Measurements from ENCODE around the gene MYO9A.

Gene MYO9A

DNA sequence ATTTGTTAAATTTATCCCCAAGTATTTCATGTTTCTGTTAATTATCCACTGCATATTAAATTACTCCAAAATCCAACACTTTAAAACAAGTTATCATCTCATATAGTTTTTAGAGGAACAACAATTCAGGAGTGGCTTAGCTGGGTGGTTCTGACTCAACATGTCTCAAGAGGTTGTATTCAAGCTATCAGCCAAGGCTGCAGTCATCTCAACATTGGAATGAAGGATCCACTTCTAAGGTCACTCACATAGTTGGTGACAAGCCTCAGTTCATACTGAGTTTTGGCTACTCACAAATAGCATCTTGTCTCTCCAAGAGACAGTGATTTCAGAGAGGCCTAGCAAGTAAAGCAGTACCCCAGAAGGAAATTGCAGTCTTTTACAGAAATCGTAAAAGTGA lies 172.9 kb downstream of the MYO9A start:
- Histone ChIP-seq H3K36me3 (ENCODE audit: insufficient read depth, low read length) (no peaks in the 10 kb centered on the region), H3K4me3 (ENCODE audit: low read length) (no peak overlapping the region), H3K9ac (ENCODE audit: low read depth, low read length) (no peak overlapping the region), H3K4me1 (ENCODE audit: insufficient read depth, low read length) (no peaks in the 10 kb centered on the region), H3K27ac (ENCODE audit: low read depth, low read length) (no peak overlapping the region), H3K9me3 (ENCODE audit: insufficient read depth, low read depth, low read length) (no peaks in the 10 kb centered on the region), H3K27me3 (ENCODE audit: insufficient read depth, low read length) (no peaks in the 10 kb centered on the region)
- 89% methylated on average over 1 of the region's 1 CpG for WGBS

DNA sequence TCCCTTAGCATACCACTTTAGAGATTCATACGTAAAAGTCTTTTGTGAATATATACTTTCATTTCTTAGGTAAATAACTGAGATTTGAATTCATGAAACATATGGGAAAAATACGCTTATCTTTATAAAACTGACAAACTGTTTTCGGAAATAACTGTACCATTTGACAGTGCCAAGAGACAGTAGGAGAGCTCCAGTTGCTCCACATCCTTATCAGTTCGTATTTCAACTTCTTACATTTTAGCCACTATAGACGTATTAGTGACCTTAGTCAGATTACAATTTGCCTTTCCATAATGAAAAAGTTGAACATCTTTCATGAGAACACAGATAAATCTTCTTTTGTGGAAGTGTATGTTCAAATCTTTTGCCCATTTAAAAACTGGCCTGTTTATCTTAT lies 174.1 kb downstream of the MYO9A start:
- Histone ChIP-seq H3K9ac (ENCODE audit: low read depth, low read length) (no peak overlapping the region), H3K27ac (ENCODE audit: low read depth, low read length) (no peak overlapping the region), H3K36me3 (ENCODE audit: insufficient read depth, low read length) (no peaks in the 10 kb centered on the region), H3K27me3 (ENCODE audit: insufficient read depth, low read length) (no peaks in the 10 kb centered on the region), H3K4me1 (ENCODE audit: insufficient read depth, low read length) (no peaks in the 10 kb centered on the region), H3K9me3 (ENCODE audit: insufficient read depth, low read depth, low read length) (no peaks in the 10 kb centered on the region), H3K4me3 (ENCODE audit: low read length) (no peak overlapping the region)
- WGBS: 93% methylated on average over 4 of the region's 5 CpGs

DNA sequence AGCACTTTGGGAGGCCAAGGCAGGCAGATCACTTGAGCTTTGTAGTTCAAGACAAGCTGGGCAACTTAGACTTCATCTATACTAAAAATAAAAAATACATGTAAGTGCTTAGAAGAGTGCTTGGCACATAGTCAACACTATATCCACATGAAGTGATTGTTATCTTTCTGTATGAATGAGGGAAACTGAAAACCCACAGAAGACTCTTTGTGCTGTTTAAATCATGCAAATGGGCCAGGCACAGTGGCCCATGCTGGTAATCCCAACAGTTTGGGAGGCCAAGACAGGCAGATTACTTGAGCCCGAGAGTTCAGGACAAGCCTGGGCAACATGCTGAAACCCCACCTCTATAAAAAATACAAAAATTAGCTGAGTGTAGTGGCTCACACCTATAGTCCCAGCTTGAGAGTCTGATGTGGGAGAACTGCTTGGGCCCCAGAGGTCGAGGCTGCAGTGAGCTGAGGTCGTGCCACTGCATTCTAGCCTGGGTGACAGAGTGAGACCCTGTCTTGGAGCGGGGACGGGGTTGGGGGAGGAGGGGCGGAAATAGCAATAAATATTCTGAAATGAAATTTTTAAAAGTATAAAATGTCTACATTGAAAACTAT lies 177.9 kb downstream of the MYO9A start:
- Histone ChIP-seq H3K9me3 (ENCODE audit: insufficient read depth, low read depth, low read length) (no peaks in the 10 kb centered on the region), H3K36me3 (ENCODE audit: insufficient read depth, low read length) (no peaks in the 10 kb centered on the region), H3K27me3 (ENCODE audit: insufficient read depth, low read length) (no peaks in the 10 kb centered on the region), H3K4me3 (ENCODE audit: low read length) (no peak overlapping the region), H3K4me1 (ENCODE audit: insufficient read depth, low read length) (no peaks in the 10 kb centered on the region), H3K9ac (ENCODE audit: low read depth, low read length) (no peak overlapping the region), H3K27ac (ENCODE audit: low read depth, low read length) (no peak overlapping the region)
- WGBS: 93% methylated on average over 4 of the region's 6 CpGs

DNA sequence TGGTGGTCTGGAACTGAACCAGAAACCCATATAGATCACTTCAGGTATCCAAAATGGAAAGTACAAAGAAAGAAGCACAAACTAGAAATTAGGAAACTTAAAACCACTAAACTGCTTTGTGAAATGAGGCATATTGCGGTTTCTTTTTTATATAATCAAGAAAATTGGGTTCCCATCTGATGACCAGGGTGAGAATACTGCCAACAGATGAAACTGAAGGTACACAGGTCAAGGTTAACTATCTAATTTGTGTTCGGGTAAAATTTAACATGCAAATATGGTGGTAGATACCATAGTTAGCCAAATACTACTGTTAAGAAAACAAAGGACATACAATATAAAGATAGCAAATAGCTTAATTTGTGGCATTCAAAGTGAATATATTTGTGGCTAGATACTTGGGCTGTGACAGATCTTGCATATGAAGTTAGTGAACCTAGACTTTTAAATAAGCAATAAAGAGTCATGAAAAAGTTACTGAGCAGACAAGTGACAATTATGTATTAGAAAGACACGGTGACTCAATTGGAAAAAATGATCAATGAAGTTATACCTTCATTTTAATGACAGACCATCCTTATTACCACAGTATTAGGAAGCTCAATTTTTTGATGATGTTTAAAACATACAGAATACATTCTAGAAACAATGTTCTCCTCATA lies 180.2 kb downstream of the MYO9A start:
- H3K9ac ChIP-seq (ENCODE audit: low read depth, low read length): no peak overlapping the region
- H3K27ac ChIP-seq (ENCODE audit: low read depth, low read length): no peak overlapping the region
- WGBS: 96% methylated on average over 3 of the region's 3 CpGs
- H3K9me3 ChIP-seq (ENCODE audit: insufficient read depth, low read depth, low read length): no peaks in the 10 kb centered on the region
- no peaks in the 10 kb centered on the region for H3K27me3 ChIP-seq (ENCODE audit: insufficient read depth, low read length)
- no peaks in the 10 kb centered on the region for H3K4me1 ChIP-seq (ENCODE audit: insufficient read depth, low read length)
- no peak overlapping the region for H3K4me3 ChIP-seq (ENCODE audit: low read length)
- H3K36me3 ChIP-seq (ENCODE audit: insufficient read depth, low read length): peaks cover 13% of the 10 kb centered on the region; the same call in 1 of the 2 replicates

DNA sequence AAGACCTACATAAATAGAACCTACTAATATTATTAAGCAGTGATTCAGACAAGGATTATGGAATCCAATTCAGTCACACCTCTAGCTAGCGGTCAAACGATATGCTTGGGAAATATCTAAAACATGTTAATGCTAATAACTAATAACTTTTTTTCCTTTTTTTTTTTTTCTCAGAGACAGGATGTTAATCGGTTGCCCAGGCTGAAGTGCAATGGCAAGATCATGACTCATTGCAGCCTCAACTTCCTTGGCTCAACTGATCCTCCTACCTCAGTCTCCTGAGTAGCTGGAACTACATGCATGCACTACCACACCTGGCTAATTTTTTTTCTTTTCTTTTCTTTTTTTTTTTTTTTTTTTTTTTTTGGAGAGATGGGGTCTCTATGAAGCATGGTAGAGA lies 183.5 kb downstream of the MYO9A start:
- no peaks in the 10 kb centered on the region for H3K27me3 ChIP-seq (ENCODE audit: insufficient read depth, low read length)
- WGBS: 50% methylated on average over 2 of the region's 3 CpGs
- H3K27ac ChIP-seq (ENCODE audit: low read depth, low read length): no peak overlapping the region
- H3K36me3 ChIP-seq (ENCODE audit: insufficient read depth, low read length): peaks cover 33% of the 10 kb centered on the region; the same call in 1 of the 2 replicates
- peaks cover 3% of the 10 kb centered on the region; the same call in 1 of the 2 replicates for H3K9me3 ChIP-seq (ENCODE audit: insufficient read depth, low read depth, low read length)
- H3K4me3 ChIP-seq (ENCODE audit: low read length): no peak overlapping the region
- H3K9ac ChIP-seq (ENCODE audit: low read depth, low read length): no peak overlapping the region
- no peaks in the 10 kb centered on the region for H3K4me1 ChIP-seq (ENCODE audit: insufficient read depth, low read length)

DNA sequence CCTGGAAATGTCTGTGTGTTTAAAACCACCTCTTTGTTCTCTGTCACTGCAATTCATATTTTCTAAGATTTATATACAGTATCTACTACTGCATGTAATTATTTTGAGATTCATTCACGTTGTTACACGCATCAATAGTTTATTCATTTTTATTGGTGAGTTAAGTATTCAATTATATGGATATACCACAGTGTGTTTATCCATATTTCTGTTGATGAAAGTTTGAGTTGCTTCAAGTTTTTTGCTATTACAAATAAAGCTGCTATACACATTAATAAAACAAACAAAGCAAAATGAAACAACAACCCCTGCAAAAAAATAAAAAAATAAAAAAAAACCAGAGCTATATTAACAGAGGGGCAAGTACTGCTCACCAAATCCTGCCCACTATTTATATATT lies 185.3 kb downstream of the MYO9A start:
- H3K9ac ChIP-seq (ENCODE audit: low read depth, low read length): no peak overlapping the region

DNA sequence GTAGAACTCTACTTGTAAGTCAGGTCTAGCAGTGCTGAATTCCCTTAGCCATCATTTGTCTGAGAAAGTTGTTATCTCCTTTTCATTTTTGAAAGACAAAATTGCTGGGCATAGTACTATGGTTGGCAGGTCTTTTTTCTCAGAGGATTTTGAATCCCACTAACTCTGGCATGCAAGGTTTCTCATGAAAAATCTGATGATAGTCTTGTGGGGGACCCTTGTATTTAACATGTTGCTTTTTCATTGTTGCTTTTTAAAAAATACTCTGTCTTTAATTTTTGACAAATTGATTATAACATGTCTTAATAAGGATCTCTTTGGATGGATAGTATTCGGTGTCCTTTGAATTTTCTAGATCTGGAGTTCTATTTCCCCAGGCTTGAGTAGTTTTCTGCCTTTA lies 186.7 kb downstream of the MYO9A start:
- Histone ChIP-seq H3K4me3 (ENCODE audit: low read length) (no peak overlapping the region), H3K9ac (ENCODE audit: low read depth, low read length) (no peak overlapping the region), H3K9me3 (ENCODE audit: insufficient read depth, low read depth, low read length) (peaks cover 3% of the 10 kb centered on the region; the same call in 1 of the 2 replicates), H3K4me1 (ENCODE audit: insufficient read depth, low read length) (no peaks in the 10 kb centered on the region), H3K27ac (ENCODE audit: low read depth, low read length) (no peak overlapping the region), H3K27me3 (ENCODE audit: insufficient read depth, low read length) (no peaks in the 10 kb centered on the region), H3K36me3 (ENCODE audit: insufficient read depth, low read length) (peaks cover 33% of the 10 kb centered on the region; the same call in 1 of the 2 replicates)
- 100% methylated on average over 1 of the region's 1 CpG for WGBS

More for the DNA sequence above, 185.3 kb downstream of the MYO9A start:
- peaks cover 3% of the 10 kb centered on the region; the same call in 1 of the 2 replicates for H3K9me3 ChIP-seq (ENCODE audit: insufficient read depth, low read depth, low read length)
- H3K36me3 ChIP-seq (ENCODE audit: insufficient read depth, low read length): peaks cover 33% of the 10 kb centered on the region; the same call in 1 of the 2 replicates
- no peak overlapping the region for H3K27ac ChIP-seq (ENCODE audit: low read depth, low read length)
- H3K4me1 ChIP-seq (ENCODE audit: insufficient read depth, low read length): no peaks in the 10 kb centered on the region
- WGBS: no CpG with 5 or more reads among the region's 2 CpGs
- no peak overlapping the region for H3K4me3 ChIP-seq (ENCODE audit: low read length)
- H3K27me3 ChIP-seq (ENCODE audit: insufficient read depth, low read length): no peaks in the 10 kb centered on the region

DNA sequence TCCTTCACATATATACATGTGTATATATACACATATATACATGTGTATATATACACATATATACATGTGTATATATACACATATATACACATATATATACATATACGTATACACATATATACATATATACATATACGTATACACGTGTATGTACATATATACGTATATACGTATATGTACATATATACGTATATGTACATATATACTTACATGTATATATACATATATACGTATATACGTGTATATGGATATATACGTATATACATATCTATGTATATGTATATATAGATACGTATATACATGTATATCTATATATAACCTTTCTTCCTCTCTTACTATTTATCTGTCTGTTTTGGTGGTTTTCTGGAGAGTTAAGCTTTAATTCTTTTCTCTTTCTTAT lies 192.8 kb downstream of the MYO9A start:
- Histone ChIP-seq H3K27me3 (ENCODE audit: insufficient read depth, low read length) (no peaks in the 10 kb centered on the region), H3K4me3 (ENCODE audit: low read length) (no peak overlapping the region), H3K36me3 (ENCODE audit: insufficient read depth, low read length) (no peaks in the 10 kb centered on the region), H3K9me3 (ENCODE audit: insufficient read depth, low read depth, low read length) (no peaks in the 10 kb centered on the region), H3K9ac (ENCODE audit: low read depth, low read length) (no peak overlapping the region), H3K27ac (ENCODE audit: low read depth, low read length) (no peak overlapping the region), H3K4me1 (ENCODE audit: insufficient read depth, low read length) (no peaks in the 10 kb centered on the region)
- no CpG with 5 or more reads among the region's 10 CpGs for WGBS

DNA sequence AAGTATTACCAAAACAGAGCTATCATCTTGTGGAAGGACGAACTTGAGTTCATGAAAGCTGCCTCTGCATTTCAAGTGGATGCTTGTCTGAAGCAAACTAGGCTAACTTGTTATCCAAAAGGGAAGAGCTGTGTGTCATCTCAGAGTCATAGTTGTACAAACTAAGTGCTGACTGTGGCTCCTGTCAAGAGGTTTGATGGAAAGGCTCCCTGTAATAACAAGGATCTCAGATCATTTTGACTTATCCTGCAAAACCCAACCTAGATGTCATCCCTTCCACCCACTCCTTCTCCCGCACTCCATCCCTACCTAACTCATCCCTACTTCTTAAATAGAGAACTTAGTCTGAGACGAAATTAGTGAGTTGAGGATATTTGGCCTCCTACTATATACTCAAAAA lies 196.8 kb downstream of the MYO9A start:
- WGBS: 81% methylated on average over 2 of the region's 3 CpGs
- no peaks in the 10 kb centered on the region for H3K9me3 ChIP-seq (ENCODE audit: insufficient read depth, low read depth, low read length)
- 0 out of 2 replicates have a peak, but pooled peaks cover 6% of the 10 kb centered on the region for H3K4me1 ChIP-seq (ENCODE audit: insufficient read depth, low read length)
- H3K27me3 ChIP-seq (ENCODE audit: insufficient read depth, low read length): no peaks in the 10 kb centered on the region
- no peaks in the 10 kb centered on the region for H3K36me3 ChIP-seq (ENCODE audit: insufficient read depth, low read length)
- no peak overlapping the region for H3K4me3 ChIP-seq (ENCODE audit: low read length)
- H3K27ac ChIP-seq (ENCODE audit: low read depth, low read length): no peak overlapping the region
- H3K9ac ChIP-seq (ENCODE audit: low read depth, low read length): no peak overlapping the region

DNA sequence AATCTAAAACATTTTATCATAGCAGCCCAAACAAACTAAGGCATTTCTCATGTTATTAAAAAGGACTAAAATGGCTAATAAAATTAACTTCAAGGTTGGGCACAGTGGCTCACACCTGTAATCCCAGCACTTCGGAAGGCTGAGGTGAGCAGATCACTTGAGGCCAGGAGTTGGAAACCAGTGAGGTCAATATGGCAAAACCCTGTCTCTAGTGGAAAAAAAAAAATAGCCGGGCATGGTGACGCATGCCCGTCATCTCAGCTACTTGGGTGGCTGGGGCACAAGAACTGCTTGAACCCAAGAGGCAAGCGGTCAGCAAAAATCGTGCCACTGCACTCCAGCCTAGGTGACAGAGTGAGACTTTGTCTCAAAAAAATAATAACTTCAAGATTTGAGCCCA lies 197.4 kb downstream of the MYO9A start:
- Histone ChIP-seq H3K4me3 (ENCODE audit: low read length) (no peak overlapping the region), H3K9ac (ENCODE audit: low read depth, low read length) (no peak overlapping the region), H3K9me3 (ENCODE audit: insufficient read depth, low read depth, low read length) (no peaks in the 10 kb centered on the region), H3K27ac (ENCODE audit: low read depth, low read length) (no peak overlapping the region), H3K27me3 (ENCODE audit: insufficient read depth, low read length) (no peaks in the 10 kb centered on the region), H3K36me3 (ENCODE audit: insufficient read depth, low read length) (no peaks in the 10 kb centered on the region), H3K4me1 (ENCODE audit: insufficient read depth, low read length) (0 out of 2 replicates have a peak, but pooled peaks cover 8% of the 10 kb centered on the region)
- 96% methylated on average over 6 of the region's 6 CpGs for WGBS

DNA sequence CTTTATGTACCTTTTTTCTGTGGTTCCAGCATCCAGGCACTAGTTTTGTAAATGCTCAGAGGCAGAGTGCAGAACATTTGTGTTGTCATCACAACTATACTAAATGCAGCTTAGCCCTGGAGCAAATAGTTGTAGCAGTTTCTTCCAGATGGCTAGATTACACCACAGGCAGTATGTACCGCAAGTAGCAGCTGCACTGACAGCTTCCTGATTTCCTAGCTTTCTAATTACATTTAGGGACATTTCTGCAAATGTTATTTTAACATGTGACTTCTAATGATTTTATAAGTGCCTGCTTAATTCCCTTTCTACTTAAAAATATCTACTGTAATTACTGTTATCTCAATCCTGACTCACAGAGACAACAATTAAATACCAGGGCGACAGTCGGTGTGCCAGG lies 201.1 kb downstream of the MYO9A start:
- Histone ChIP-seq H3K9me3 (ENCODE audit: insufficient read depth, low read depth, low read length) (no peaks in the 10 kb centered on the region), H3K4me3 (ENCODE audit: low read length) (no peak overlapping the region), H3K9ac (ENCODE audit: low read depth, low read length) (no peak overlapping the region), H3K36me3 (ENCODE audit: insufficient read depth, low read length) (no peaks in the 10 kb centered on the region), H3K4me1 (ENCODE audit: insufficient read depth, low read length) (0 out of 2 replicates have a peak, but pooled peaks cover 8% of the 10 kb centered on the region), H3K27ac (ENCODE audit: low read depth, low read length) (no peak overlapping the region), H3K27me3 (ENCODE audit: insufficient read depth, low read length) (no peaks in the 10 kb centered on the region)
- 93% methylated on average over 3 of the region's 3 CpGs for WGBS
